Subcutaneous adipose tissue (tissue), 4 donors: ENCODE measurements around the gene FLNB. TPM values are rescaled to one million over a fixed set of nuclear protein-coding genes. Genes with fewer than 3 reads are reported as not detected.

Source experiments
- total RNA-seq, 4 donors: library from RNA; depleted of rRNA; stranded (reverse); fragments of >200 nt; gene quantifications; one replicate each; pipeline ENCODE4 v1.1.0, GENCODE V29; 2016
- TF ChIP-seq, protein P1 (sequence below): fragments of 450-650 bp; IDR thresholded peaks from one replicate; pipeline ENCODE4 v1.5.1; 2016; ENCODE audit warnings: low read depth, mild to moderate bottlenecking, control low read depth, antibody characterized with exemption, moderate library complexity

FLNB gene
- total RNA-seq, 4 donors from 2014 or later = 62.2 to 158 (median 75.8) TPM

DNA sequence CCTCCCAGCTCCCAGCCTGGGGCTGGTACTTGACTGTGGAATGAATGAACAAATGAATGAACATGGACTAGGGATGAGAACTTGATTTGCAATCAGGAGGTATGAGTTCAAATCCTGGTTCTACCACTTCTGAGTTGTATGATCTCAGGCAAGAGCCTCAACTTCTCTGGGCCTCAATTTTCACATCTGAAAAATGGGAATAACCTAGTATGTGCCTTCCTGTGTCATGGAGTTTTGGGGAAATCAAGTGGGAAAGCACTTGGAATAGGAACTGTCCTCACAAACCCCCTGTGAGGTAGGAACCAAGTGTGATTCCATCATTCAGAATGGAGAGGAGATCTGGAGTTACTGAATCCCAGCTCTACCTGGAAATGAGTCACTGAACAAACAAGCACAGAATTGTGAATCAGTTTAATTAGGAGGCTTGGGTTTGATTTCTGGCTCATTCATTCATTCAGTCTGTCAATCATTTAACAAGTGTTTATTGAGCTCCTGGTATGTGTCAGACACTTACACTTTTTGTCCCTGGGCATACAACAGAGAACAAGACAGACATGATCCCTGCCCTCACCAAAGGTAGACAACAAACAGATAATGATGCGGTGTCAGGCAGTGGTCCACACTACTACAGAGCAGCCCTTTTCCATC is 172.8 kb downstream of the FLNB start:
- TF ChIP-seq, protein P1, sequence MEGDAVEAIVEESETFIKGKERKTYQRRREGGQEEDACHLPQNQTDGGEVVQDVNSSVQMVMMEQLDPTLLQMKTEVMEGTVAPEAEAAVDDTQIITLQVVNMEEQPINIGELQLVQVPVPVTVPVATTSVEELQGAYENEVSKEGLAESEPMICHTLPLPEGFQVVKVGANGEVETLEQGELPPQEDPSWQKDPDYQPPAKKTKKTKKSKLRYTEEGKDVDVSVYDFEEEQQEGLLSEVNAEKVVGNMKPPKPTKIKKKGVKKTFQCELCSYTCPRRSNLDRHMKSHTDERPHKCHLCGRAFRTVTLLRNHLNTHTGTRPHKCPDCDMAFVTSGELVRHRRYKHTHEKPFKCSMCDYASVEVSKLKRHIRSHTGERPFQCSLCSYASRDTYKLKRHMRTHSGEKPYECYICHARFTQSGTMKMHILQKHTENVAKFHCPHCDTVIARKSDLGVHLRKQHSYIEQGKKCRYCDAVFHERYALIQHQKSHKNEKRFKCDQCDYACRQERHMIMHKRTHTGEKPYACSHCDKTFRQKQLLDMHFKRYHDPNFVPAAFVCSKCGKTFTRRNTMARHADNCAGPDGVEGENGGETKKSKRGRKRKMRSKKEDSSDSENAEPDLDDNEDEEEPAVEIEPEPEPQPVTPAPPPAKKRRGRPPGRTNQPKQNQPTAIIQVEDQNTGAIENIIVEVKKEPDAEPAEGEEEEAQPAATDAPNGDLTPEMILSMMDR = no peak

GRCh38 chr3:58183221-58183620 is 175.0 kb downstream of the FLNB start:
- TF ChIP-seq, protein P1 = no peak

DNA sequence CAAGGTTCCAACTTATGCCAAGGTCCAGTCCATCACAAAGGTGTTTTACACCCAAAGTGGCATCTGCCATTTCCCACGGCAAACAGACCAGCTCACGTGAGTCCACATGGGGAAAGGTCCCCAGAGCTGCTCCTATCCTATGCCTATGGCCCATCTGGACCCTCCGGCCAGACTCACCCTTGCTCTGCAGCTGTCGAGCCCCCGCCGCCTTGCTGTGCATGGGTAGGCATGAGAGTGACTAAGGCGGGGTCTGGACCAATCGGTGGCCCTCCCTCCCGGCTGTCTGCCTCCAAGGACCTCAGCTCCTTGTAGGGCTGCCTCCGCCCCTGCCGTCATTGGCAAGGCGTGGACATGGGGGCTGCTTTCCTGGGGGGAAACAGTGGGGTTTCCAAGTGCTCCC is 175.7 kb downstream of the FLNB start:
- TF ChIP-seq, protein P1 = no peak

DNA sequence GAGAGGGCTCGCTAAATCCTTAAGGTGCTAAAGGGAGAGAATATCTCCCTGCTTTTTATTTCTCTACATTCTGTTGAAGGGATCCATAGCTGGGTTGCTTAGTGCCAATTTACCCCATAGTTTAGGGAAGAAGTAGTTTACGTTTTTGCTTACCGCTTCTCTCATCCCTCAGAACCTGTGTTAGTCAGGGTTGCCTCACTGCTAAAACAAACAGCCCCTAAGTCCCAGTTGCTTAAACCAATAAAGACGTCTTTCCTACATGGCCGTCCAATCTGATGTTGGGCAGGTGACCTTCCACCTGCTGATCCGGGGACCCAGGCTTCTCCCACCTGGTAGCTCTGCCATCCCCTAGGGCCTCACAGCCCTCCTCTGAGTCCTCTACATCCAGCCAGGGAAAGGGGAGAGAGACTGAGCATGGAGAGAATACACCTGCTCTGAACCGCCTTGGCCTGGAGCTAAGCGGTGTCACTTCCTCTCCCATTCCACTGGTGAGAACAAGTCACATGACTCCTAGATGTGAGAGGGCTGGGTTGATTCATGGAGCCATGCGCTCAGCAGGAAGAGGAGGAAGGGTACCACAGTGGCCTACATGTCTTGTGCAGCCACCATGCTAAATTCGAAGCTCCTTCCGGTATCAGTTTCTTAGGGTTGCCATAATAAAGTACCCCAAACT is 176.2 kb downstream of the FLNB start:
- TF ChIP-seq, protein P1 = no peak

- TF ChIP-seq, protein P1 = no peak
Measured at GRCh38 chr3:58184982-58185360, 176.7 kb downstream of the FLNB start.

- TF ChIP-seq, protein P1 = no peak
Measured at GRCh38 chr3:58188173-58188564, 179.9 kb downstream of the FLNB start.

DNA sequence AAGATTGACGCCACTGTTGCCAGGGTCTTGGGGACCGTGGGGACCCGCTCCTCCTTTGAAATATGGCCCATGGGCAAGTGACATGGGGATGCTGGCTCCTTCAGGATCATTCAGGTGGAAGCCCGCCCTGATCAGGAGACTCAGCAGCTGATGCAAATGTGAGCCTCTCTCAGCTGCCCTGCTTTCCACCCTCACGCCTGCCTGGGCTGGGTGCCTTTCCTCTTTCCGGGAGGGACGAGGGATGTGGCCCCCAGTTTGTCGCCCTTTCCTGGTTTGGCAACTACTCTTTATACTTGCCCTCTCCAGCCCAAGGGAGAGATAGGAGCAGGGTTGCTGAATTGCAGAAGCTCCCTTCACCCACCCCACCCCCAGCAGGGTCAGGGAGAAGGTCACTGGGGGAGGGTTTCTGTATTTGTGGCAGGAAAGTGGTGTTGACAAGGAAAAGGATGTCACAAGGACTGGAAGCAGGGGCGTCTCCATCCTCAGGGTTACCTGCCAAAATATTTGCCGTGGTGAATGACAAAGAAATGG is 180.8 kb downstream of the FLNB start:
- TF ChIP-seq, protein P1 = no peak
